ENCODE data around the gene FAS.

The FAS gene

DNA sequence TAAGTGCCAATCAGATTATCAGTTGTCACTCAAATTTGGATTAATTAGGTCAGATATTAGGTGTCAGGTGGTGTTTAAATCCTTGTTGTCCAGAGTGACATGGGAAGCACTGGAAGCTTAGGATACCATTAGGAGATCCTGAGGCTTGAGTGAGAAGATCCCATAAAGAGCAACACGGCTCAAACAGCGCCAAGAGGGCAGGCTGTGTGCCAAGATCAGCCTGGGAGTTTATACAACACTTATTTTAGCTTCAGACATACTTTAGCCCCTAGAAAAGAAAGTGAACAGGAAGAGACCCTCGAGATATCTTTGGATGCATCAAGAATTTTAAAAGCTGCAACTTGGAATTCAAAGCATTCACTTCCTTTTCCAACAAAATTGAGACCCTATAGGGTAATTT is 23.8 kb upstream of the FAS start:
- TF ChIP-seq, protein P1, sequence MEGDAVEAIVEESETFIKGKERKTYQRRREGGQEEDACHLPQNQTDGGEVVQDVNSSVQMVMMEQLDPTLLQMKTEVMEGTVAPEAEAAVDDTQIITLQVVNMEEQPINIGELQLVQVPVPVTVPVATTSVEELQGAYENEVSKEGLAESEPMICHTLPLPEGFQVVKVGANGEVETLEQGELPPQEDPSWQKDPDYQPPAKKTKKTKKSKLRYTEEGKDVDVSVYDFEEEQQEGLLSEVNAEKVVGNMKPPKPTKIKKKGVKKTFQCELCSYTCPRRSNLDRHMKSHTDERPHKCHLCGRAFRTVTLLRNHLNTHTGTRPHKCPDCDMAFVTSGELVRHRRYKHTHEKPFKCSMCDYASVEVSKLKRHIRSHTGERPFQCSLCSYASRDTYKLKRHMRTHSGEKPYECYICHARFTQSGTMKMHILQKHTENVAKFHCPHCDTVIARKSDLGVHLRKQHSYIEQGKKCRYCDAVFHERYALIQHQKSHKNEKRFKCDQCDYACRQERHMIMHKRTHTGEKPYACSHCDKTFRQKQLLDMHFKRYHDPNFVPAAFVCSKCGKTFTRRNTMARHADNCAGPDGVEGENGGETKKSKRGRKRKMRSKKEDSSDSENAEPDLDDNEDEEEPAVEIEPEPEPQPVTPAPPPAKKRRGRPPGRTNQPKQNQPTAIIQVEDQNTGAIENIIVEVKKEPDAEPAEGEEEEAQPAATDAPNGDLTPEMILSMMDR (IDR thresholded peaks at IDR 0.05; ENCODE audit: low read depth, low read length, missing control alignments) = no peak
- in situ Hi-C loops (cut with HindIII; ENCODE audit: low sequenced_read_pairs) = no loop called here
- H3K4me3 ChIP-seq (ENCODE audit: low read depth, low read length) = no peak overlapping the region
- DNase-seq (ENCODE audit: low read depth) = no peak

- no peak for DNase-seq (ENCODE audit: low read depth)
- H3K4me3 ChIP-seq (ENCODE audit: low read depth, low read length) = no peak overlapping the region
- TF ChIP-seq, protein P1 (IDR thresholded peaks at IDR 0.05; ENCODE audit: low read depth, low read length, missing control alignments) = no peak
- in situ Hi-C loops (cut with HindIII; ENCODE audit: low sequenced_read_pairs) = no loop called here
Measured at GRCh38 chr10:88968391-88968790, 22.2 kb upstream of the FAS start.

DNA sequence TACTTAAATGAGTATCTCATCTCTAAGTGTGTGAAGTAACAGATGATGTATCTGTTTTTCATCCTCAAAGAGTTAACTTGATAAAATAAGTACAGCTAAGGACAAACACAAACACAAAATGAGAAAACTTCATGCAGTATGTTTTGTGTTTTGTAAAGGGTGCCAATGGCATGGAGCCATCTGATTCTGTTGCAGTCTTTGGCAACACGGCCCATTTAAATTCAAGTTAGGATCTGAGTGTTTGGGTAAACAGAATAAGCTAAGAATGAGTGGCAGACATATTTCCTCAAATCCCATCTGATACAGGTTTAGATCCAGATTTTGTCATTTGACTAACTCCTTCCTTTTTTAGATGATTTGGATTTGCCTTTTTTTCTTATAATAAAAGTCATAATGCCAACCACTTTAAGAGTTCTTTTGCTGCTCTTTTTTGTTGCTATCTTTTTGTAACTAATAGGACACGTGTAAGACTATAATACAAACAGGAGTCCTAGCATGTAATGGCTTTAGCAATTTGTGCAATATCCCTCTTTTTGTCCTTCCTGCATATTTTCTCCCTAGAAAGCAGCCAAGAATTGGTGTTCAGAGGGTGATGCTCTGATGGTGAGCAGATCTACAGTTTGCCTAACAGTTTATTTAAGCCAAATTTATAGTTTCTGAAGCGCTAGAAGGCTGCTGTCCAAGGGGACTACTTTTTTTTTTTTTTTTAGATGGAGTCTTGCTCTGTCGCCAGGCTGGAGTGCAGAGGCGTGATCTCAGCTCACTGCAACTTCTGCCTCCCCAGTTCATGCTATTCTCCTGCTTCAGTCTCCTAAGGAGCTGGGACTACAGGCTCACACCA is 19.2 kb upstream of the FAS start:
- TF ChIP-seq, protein P1 (IDR thresholded peaks at IDR 0.05; ENCODE audit: low read depth, low read length, missing control alignments) = no peak
- in situ Hi-C loops (cut with HindIII; ENCODE audit: low sequenced_read_pairs) = no loop called here
- H3K4me3 ChIP-seq (ENCODE audit: low read depth, low read length) = no peak overlapping the region
- DNase-seq (ENCODE audit: low read depth) = no peak

DNA sequence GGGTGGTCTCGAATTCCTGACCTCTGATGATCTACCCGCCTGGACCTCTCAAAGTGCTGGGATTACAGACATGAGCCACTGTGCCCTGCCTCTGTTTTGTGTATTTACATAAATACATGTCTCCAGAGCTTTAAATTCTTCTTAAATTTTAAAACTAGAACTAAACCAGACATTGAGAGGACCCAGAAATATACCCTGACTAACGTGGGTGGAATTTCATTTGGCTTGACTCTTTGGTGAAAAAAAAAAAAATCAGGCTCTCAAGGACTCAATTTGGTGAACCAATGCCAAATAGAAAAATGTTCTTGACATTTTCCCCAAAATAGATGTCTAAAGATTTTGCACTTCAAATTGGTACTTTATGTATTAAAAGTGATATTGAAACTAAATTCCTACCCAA is 16.6 kb upstream of the FAS start:
- in situ Hi-C loops (cut with HindIII; ENCODE audit: low sequenced_read_pairs) = no loop called here
- TF ChIP-seq, protein P1 (IDR thresholded peaks at IDR 0.05; ENCODE audit: low read depth, low read length, missing control alignments) = no peak
- DNase-seq (ENCODE audit: low read depth) = no peak
- no peak overlapping the region for H3K4me3 ChIP-seq (ENCODE audit: low read depth, low read length)

DNA sequence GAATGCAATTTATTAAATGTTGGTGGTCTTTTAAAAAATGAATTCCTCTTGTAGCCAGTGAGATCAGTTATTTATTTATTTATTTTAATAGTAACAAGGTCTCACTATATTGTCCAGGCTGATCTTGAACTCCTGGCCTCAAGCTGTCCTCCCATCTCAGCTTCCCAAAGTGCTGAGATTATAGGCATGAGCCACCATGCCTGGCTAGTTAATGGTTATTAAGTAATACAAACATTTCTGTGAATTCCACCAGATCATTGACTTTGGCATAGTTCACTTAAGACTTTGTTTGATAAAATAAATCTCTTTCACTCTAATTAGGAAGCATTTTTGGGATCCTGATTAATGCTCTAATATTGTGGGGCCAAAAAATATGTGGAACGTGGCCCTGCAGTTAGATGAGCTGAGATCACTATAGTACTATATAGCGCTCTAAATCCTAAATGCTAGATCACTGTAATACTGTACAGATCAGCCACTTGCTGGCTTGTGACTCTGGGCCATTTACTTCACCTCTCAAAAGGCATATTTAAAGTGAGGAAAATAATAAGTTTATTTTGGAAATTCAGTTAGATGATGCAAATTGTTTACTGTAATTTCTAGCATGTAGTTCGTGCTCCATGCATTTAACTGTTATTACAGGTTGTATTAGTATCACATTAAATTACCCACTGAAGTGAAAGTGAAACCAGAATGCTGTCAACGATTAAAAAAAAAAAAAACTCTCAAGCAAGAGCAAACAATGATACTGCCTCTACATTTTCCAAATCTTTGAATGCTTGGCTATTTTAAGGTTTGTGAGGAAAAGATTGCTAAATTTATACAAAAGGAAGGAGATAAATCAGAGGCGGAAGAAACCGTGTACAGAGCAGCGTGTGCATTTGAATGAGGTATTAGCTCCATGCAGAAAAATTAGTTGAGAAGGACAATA is 15.9 kb upstream of the FAS start:
- in situ Hi-C loops (cut with HindIII; ENCODE audit: low sequenced_read_pairs) = no loop called here
- peak overlapping the region; percentile 9 for H3K4me3 ChIP-seq (ENCODE audit: low read depth, low read length)

DNA sequence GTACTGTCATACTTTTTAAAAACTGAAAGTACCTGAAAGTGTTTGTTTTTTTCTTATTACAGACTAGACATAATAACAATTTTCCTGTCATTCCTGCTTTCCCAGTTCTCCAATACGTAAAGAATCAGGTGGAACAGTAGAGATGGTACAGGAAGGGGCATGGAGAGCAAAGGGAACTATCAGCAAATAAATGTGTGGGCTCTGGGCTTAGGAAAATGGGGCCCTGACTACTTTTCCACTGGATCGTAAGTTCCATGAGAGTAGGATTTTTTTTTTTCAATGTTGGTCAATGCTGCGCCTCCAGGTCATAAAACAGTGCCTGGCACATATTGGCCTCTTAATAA is 15.2 kb upstream of the FAS start:
- H3K4me3 ChIP-seq (ENCODE audit: low read depth, low read length) = no peak overlapping the region
- no peak for DNase-seq (ENCODE audit: low read depth)
- in situ Hi-C loops (cut with HindIII; ENCODE audit: low sequenced_read_pairs) = no loop called here
- TF ChIP-seq, protein P1 (IDR thresholded peaks at IDR 0.05; ENCODE audit: low read depth, low read length, missing control alignments) = no peak

More for the DNA sequence above, 15.9 kb upstream of the FAS start:
- TF ChIP-seq, protein P1 (IDR thresholded peaks at IDR 0.05; ENCODE audit: low read depth, low read length, missing control alignments) = no peak
- no peak for DNase-seq (ENCODE audit: low read depth)
